GM12873 (cell line): Measurements from ENCODE around the gene MYO7B.

Experiments used
- TF ChIP-seq, protein P1 (sequence below): IDR thresholded peaks from 2 replicates; pipeline ENCODE4 v1.5.1; 2012; ENCODE audit warnings: low read depth, mild to moderate bottlenecking, moderate library complexity, low read length, control low read depth; ENCODE audit not compliant: insufficient read depth; ENCODE audit errors: missing control alignments

The MYO7B gene

DNA sequence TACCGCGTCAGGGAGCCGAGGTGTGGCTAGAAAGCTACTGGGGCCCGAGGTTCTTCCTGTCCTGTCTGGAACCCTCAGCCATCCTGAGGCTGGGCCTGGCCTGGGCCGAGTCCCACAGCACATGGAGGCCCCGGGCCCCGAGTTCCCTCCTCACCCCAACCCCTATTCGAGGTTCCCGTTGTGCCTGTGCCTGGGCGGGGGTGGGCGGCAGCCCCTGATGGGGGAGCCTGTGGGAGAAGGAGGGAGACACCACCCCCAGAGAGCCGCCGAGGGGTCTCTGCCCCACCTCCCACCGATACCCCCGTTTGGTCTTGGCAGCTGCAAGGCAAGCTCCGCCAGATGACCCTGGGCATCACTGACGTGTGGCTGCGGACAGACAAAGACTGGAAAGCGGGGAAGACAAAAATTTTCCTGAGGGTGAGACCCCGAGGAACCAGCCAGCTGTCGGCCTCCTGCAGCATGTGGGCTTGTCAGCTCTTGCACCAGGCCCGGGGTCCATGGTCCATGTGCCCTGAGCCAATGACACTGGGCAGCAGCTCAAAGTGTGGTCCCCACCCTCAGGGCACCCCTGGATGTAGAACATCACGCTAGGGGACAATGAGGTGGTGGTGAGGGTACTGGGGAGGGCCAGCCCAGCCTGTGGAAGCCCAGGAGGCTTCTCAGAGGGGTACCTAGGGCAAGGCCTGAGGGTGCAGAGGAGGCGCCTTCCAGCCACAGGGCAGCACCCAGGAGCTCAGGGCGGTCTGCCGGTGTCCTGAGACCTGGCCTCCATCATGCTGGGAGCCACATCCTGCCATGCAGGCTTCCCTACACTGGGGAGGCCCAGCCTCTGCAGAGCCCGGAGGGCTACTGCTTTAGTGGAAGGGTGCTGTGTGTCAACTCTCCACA lies 58.0 kb downstream of the MYO7B start:
- TF ChIP-seq, protein P1, sequence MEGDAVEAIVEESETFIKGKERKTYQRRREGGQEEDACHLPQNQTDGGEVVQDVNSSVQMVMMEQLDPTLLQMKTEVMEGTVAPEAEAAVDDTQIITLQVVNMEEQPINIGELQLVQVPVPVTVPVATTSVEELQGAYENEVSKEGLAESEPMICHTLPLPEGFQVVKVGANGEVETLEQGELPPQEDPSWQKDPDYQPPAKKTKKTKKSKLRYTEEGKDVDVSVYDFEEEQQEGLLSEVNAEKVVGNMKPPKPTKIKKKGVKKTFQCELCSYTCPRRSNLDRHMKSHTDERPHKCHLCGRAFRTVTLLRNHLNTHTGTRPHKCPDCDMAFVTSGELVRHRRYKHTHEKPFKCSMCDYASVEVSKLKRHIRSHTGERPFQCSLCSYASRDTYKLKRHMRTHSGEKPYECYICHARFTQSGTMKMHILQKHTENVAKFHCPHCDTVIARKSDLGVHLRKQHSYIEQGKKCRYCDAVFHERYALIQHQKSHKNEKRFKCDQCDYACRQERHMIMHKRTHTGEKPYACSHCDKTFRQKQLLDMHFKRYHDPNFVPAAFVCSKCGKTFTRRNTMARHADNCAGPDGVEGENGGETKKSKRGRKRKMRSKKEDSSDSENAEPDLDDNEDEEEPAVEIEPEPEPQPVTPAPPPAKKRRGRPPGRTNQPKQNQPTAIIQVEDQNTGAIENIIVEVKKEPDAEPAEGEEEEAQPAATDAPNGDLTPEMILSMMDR, result no peak

DNA sequence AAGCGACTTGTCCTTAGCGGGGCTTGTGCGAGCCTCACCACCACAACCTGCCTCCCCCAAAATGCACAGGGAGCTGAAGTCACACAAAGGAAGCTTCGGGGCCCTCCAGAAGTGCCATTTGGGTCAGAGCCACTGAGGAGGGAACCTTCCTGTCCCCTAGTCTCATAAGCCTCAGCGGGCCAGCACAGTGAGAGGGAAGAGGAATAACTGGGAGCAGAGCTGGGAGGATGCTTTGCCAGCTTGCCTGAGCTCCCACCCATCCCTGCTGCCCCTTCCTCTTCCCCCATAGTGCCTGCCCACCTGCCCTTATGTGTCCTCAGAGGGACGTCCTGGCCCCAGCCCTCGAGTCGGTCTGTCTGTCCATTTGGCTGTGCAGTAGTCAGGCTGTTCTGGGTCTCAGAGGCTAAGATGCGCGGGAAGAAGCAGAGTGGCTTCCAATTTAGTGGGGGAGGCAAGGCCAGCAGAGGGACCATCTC lies 58.7 kb downstream of the MYO7B start:
- TF ChIP-seq, protein P1, result no peak

DNA sequence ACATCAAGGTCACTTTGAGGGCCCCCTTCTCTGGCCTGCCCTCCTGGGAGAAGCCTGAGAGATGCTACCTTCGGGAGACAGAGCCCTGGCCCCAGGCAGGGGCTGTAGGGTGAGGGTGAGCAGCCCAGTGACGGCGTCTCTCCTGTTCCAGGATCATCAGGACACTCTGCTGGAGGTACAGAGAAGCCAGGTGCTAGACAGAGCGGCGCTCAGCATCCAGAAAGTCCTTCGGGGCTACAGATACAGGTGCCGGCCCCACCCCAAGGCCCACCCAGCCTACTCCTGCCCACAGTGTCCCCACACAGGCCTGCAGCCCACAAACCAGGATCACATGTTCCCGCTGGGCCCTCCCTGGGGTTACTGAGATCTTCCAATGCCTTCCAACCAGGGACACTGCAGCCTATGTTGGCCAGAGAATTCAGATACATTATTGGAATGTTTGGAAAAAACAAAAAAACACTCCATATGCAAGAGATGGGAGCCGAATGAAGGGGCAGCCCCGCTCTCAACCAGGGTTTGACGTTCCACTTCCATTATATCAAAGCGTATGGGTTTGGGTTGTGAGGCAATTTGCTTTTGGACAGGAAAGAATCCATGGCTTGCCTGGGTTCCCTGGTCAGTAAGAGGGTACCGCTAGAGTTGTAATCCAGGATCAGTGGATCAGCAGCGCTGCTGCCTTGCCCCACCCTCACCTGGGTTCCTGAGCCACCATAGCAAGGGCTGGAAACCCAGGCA lies 61.0 kb downstream of the MYO7B start:
- TF ChIP-seq, protein P1, result no peak

DNA sequence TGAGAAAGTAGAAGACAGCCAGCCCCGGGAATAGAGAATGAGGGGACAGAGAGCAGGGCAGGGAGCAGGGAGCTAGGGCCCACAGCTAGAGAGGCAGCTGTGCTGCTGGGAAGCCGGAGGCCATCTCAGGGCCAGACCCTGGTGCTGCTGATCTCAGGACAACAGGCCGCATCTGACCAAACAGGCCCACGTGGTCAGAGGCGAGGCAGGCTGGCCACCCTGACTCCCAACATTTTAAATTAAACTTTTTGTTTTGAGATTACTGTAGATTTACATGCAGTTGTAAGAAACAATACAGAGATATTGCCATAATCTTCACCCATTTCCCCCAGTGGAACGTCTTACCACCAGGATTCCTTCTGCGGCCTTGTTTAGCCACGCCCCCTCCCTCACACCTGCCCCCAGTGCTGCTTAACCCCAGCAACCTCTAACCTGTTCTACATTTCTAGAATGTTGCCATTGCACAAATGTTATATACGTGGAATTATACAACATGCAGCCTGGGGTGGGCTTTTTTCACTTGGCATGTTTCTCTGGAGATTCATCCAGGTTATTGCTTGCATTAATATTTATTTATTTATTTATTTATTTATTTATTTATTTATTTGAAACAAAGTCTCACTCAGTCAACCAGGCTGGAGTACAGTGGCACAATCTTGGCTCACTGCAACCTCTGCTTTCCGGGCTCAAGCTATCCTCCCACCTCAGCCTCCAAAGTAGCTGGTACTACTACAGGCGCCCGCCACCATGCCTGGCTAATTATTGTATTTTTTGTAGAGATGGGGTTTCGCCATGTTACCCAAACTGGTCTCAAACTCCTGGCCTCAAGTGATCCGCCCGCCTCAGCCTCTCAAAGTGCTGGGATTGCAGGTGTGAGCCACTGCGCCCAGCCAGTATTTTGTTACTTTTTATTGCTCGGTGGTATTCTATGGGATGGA lies 61.8 kb downstream of the MYO7B start:
- TF ChIP-seq, protein P1, result no peak

DNA sequence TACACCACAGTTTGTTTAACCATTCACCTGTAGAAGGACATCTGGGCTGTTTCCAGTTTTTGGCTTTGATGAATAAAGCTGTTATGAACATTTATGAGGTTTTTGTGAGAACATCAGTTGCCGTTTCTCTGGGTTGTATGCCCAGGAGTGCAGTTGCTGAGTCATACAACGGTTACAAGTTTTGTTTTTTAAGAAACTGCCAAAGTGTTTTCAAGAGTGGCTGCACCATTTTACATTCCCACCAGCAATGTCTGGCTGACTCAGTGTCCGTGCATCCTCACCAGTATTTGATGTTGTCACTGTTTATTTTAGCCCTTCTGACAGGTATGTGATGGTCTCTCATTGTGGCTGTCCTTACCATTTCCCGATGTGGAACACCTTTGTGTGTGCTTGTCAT lies 62.5 kb downstream of the MYO7B start:
- TF ChIP-seq, protein P1, result no peak

DNA sequence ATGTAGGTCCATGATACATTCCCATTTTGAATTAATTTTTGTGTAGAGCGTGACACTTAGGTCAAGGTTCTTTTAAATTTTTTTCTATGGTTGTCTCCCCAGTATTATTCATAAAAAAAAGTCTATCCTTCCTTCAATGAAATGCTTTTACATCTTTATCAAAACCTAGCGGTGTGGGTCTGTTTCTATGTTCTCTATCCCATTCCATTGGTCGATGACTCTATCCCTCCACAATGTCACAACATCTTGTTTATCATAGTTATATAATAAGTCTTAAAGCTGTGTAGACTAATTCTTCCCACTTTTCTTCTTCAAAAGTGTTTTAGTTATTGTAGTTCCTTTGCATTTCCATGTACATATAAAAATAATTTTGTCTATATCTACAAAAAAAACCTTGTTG lies 63.2 kb downstream of the MYO7B start:
- TF ChIP-seq, protein P1, result no peak

DNA sequence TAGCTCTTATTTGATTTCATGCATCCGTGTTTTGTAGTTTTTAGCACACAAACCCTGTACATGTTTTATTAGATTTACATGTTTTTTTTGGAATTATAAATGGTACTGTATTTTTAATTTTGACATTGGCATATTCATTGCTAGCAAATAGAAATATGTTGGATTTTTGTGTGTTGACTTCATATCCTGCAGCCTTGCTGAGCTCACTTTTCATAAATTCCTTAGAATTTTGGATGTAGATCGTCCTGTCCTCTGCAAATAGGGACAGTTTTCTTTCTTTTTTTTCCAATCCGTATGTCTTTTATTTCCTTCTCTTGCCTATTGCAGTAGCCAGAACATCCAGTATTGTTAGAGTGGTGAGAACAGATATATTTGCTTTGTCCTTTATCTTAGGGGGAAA lies 63.7 kb downstream of the MYO7B start:
- TF ChIP-seq, protein P1, result no peak
